ENCODE data around the gene HGF.

The HGF gene

DNA sequence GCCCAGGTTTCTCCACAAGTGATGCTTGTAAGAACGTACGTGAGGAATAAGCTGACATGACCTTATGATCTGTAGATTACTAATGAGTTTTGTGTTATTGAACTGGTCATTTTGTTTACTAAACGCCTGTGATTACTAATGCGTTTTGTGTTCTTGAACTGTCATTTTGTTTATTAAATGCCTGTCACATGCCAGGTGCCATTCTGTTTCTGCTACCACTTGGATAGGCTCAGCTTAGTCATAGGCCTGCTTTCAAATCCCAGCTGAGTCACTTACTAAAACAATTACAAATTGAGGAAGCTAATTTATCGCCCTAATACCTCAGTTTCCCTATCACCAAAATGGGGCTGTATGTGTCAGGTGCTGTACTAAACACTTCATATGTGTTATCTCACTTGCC is 4.7 kb upstream of the HGF start:
- H3K27me3 ChIP-seq (ENCODE audit: insufficient read depth, low read length): no peaks in the 10 kb centered on the region
- TF ChIP-seq EZH2 (IDR thresholded peaks at IDR 0.05; ENCODE audit: borderline replicate concordance, low read length): no peak
- no peak for TF ChIP-seq CTCF (IDR thresholded peaks at IDR 0.05; ENCODE audit: low read length)
- no peaks in the 10 kb centered on the region for H3F3A ChIP-seq (ENCODE audit: insufficient read depth, low read length)
- no peak overlapping the region for H3K9ac ChIP-seq (ENCODE audit: low read length)
- no peaks in the 10 kb centered on the region for H3K9me3 ChIP-seq (ENCODE audit: low read length)
- H3K4me1 ChIP-seq (ENCODE audit: insufficient read depth, low read length, severe bottlenecking): peaks cover 42% of the 10 kb centered on the region
- no peak overlapping the region for H2AFZ ChIP-seq (ENCODE audit: low read length)
- no peaks in the 10 kb centered on the region for H4K20me1 ChIP-seq (ENCODE audit: insufficient read depth, low read length)
- H3K4me2 ChIP-seq (ENCODE audit: low read length): no peak overlapping the region
- no peaks in the 10 kb centered on the region for H3K36me3 ChIP-seq (ENCODE audit: insufficient read depth, low read length)
- H3K9me2 ChIP-seq (ENCODE audit: low read depth, low read length): no peaks in the 10 kb centered on the region
- H3K79me2 ChIP-seq (ENCODE audit: insufficient read depth, low read length): no peaks in the 10 kb centered on the region
- no peak overlapping the region for H3K27ac ChIP-seq (ENCODE audit: low read depth, low read length, poor library complexity, severe bottlenecking)
- no peak overlapping the region for H3K4me3 ChIP-seq (ENCODE audit: low read depth, low read length, poor library complexity, severe bottlenecking)

DNA sequence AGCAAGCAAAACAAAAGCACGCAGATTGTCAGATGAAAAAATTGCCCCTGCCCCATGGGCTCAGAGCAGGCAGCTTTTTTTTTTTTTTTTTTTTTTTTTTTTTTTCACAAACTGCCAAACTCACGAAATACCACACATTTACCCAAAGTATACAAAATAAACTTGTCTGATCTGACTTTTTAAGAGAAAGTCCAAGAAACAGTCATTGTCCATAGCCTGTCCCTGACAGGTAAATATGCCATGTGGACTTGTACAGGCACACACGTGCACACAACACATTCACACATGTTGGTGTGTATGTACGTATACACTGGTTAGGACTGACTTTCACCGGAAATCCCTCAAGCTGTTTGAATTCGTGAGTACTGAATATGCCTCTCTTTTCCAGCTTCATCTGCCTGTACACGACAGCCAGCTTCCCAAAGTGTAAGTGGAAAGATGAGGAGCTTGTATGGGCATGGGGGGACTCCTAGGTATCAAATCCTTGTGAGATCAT is 929 bp upstream of the HGF start:
- Histone ChIP-seq H3K27ac (ENCODE audit: low read depth, low read length, poor library complexity, severe bottlenecking) (peak overlapping the region; percentile 44), H3K4me1 (ENCODE audit: insufficient read depth, low read length, severe bottlenecking) (peaks cover 51% of the 10 kb centered on the region), H3K9me2 (ENCODE audit: low read depth, low read length) (no peaks in the 10 kb centered on the region), H3K9ac (ENCODE audit: low read length) (peak overlapping the region; percentile 35; the same call in 1 of the 2 replicates), H3K4me3 (ENCODE audit: low read depth, low read length, poor library complexity, severe bottlenecking) (no peak overlapping the region), H2AFZ (ENCODE audit: low read length) (no peak overlapping the region), H3K4me2 (ENCODE audit: low read length) (peak overlapping the region; percentile 52), H3K9me3 (ENCODE audit: low read length) (no peaks in the 10 kb centered on the region), H3K36me3 (ENCODE audit: insufficient read depth, low read length) (no peaks in the 10 kb centered on the region), H3F3A (ENCODE audit: insufficient read depth, low read length) (no peaks in the 10 kb centered on the region), H4K20me1 (ENCODE audit: insufficient read depth, low read length) (no peaks in the 10 kb centered on the region), H3K27me3 (ENCODE audit: insufficient read depth, low read length) (no peaks in the 10 kb centered on the region), H3K79me2 (ENCODE audit: insufficient read depth, low read length) (no peaks in the 10 kb centered on the region)
- TF ChIP-seq EZH2 (IDR thresholded peaks at IDR 0.05; ENCODE audit: borderline replicate concordance, low read length): no peak
- no peak for TF ChIP-seq CTCF (IDR thresholded peaks at IDR 0.05; ENCODE audit: low read length)

DNA sequence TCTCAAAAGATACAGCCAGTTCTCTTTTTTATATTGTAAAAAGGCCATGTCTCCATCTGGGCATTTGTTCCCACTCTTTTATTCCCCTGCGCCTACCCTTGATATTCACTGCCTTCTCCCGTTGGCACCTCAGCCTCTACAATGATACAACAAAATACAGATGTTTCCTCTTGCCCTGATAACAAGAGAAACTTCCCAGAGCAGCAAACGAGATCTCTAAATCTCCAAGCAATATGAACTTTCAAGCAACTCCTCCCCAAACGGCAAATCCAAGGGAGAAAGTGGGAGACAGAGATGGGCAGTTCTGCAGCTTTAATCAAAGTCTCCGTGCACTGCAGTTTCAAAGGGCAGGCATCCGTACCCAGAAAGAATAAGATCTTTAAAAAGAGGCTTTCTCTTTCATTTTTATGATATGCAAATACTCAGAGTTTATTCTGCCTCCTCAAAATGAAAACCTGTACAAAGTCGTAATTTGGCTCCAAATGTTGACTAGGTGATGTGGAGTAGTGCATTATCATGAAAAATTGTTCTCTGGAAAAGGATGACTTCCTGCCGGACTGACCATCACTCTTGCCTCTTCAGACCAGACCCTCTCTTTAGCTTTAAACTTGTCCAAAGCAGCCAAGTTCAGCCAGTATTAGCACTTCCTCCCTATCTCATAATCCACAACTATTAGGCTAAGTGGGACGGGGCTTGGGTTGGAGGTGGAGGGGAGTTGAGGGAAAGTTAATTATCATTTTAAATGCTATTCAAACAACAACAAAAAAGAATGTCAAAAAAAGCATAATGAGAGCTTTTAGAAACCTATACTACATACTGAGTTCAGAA is 682 bp downstream of the HGF start:
- peak overlapping the region; percentile 24 for H3K4me3 ChIP-seq (ENCODE audit: low read depth, low read length, poor library complexity, severe bottlenecking)
- H3K36me3 ChIP-seq (ENCODE audit: insufficient read depth, low read length): no peaks in the 10 kb centered on the region
- H3K9me3 ChIP-seq (ENCODE audit: low read length): no peaks in the 10 kb centered on the region
- H4K20me1 ChIP-seq (ENCODE audit: insufficient read depth, low read length): no peaks in the 10 kb centered on the region
- H2AFZ ChIP-seq (ENCODE audit: low read length): no peak overlapping the region
- H3K4me1 ChIP-seq (ENCODE audit: insufficient read depth, low read length, severe bottlenecking): peaks cover 54% of the 10 kb centered on the region
- no peaks in the 10 kb centered on the region for H3F3A ChIP-seq (ENCODE audit: insufficient read depth, low read length)
- peak overlapping the region; percentile 43 for H3K4me2 ChIP-seq (ENCODE audit: low read length)
- H3K27me3 ChIP-seq (ENCODE audit: insufficient read depth, low read length): no peaks in the 10 kb centered on the region
- H3K9me2 ChIP-seq (ENCODE audit: low read depth, low read length): no peaks in the 10 kb centered on the region
- no peak overlapping the region; the same call in 1 of the 2 replicates for H3K9ac ChIP-seq (ENCODE audit: low read length)
- TF ChIP-seq CTCF (IDR thresholded peaks at IDR 0.05; ENCODE audit: low read length) (no peak), EZH2 (IDR thresholded peaks at IDR 0.05; ENCODE audit: borderline replicate concordance, low read length) (no peak)
- no peak overlapping the region for H3K27ac ChIP-seq (ENCODE audit: low read depth, low read length, poor library complexity, severe bottlenecking)
- no peaks in the 10 kb centered on the region for H3K79me2 ChIP-seq (ENCODE audit: insufficient read depth, low read length)

All from OCI-LY1 (cell line).